Measurements from ENCODE around the gene PLXNB3. TPM values are rescaled to one million over a fixed set of nuclear protein-coding genes. Genes with fewer than 3 reads are reported as not detected.

The PLXNB3 gene
- total RNA-seq, 1 experiment from 2014 or later, result 14.3 TPM

DNA sequence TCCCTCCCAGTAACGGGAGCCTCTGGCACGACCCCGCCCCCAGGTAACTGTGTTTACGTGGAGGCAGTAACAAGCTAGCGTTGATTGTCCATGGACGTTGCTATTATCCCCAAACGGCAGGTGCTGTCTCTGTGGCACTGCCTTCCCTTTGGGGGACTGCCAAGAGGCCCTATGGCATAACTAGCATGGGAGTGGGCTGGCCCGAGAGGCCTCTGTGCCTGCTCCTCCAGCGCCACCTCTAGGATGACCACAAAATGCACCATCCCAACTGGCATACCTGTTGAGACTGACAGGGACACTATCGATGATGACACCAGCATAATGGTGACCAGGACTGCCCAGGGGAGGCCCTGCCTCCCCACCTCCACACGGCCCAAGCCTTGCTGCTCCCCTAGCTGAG is 18.3 kb downstream of the PLXNB3 start:
- Histone ChIP-seq H3K4me1 (ENCODE audit: control insufficient read depth, insufficient read depth, low read length) (peaks cover 16% of the 10 kb centered on the region), H3K27ac (ENCODE audit: low read length) (no peak overlapping the region), H3K27me3 (ENCODE audit: control insufficient read depth, insufficient read depth, low read length) (no peaks in the 10 kb centered on the region), H3K9me3 (ENCODE audit: control insufficient read depth, insufficient read depth, low read depth, low read length) (no peaks in the 10 kb centered on the region), H3K4me3 (ENCODE audit: low read depth in 2 of 2, low read length in 2 of 2) (no peak overlapping the region), H3K36me3 (ENCODE audit: control insufficient read depth, insufficient read depth, low read length) (no peaks in the 10 kb centered on the region)
- intact Hi-C loops (cut with micrococcal nuclease; ENCODE audit: unreplicated experiment), result no loop called here
- no TSS peak for BruUV-seq (replicated peaks)
- in situ Hi-C loops (cut with HindIII; ENCODE audit: low pct_unique_long_range_greater_than_20kb, low sequenced_read_pairs), result no loop called here
- TF ChIP-seq TCF7L2 (IDR thresholded peaks at IDR 0.05; ENCODE audit: low read depth, low read length) (no peak), SIN3A (IDR thresholded peaks at IDR 0.05; ENCODE audit: borderline replicate concordance, insufficient read depth, low read depth, low read length) (no peak), POLR2AphosphoS5 (IDR thresholded peaks at IDR 0.05; ENCODE audit: low read depth, low read length) (no peak; the same call in 1 of the 2 replicates)
- TF ChIP-seq, protein P1, sequence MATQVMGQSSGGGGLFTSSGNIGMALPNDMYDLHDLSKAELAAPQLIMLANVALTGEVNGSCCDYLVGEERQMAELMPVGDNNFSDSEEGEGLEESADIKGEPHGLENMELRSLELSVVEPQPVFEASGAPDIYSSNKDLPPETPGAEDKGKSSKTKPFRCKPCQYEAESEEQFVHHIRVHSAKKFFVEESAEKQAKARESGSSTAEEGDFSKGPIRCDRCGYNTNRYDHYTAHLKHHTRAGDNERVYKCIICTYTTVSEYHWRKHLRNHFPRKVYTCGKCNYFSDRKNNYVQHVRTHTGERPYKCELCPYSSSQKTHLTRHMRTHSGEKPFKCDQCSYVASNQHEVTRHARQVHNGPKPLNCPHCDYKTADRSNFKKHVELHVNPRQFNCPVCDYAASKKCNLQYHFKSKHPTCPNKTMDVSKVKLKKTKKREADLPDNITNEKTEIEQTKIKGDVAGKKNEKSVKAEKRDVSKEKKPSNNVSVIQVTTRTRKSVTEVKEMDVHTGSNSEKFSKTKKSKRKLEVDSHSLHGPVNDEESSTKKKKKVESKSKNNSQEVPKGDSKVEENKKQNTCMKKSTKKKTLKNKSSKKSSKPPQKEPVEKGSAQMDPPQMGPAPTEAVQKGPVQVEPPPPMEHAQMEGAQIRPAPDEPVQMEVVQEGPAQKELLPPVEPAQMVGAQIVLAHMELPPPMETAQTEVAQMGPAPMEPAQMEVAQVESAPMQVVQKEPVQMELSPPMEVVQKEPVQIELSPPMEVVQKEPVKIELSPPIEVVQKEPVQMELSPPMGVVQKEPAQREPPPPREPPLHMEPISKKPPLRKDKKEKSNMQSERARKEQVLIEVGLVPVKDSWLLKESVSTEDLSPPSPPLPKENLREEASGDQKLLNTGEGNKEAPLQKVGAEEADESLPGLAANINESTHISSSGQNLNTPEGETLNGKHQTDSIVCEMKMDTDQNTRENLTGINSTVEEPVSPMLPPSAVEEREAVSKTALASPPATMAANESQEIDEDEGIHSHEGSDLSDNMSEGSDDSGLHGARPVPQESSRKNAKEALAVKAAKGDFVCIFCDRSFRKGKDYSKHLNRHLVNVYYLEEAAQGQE (IDR thresholded peaks at IDR 0.05; ENCODE audit: insufficient read depth in 1 of 2, low read depth in 2 of 2, low read length in 1 of 2), result no peak
- TF ChIP-seq, protein P2, sequence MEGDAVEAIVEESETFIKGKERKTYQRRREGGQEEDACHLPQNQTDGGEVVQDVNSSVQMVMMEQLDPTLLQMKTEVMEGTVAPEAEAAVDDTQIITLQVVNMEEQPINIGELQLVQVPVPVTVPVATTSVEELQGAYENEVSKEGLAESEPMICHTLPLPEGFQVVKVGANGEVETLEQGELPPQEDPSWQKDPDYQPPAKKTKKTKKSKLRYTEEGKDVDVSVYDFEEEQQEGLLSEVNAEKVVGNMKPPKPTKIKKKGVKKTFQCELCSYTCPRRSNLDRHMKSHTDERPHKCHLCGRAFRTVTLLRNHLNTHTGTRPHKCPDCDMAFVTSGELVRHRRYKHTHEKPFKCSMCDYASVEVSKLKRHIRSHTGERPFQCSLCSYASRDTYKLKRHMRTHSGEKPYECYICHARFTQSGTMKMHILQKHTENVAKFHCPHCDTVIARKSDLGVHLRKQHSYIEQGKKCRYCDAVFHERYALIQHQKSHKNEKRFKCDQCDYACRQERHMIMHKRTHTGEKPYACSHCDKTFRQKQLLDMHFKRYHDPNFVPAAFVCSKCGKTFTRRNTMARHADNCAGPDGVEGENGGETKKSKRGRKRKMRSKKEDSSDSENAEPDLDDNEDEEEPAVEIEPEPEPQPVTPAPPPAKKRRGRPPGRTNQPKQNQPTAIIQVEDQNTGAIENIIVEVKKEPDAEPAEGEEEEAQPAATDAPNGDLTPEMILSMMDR (IDR thresholded peaks at IDR 0.05), result no peak
- DNase-seq (ENCODE audit: low read depth, low spot score), result no peak
- ATAC-seq, result no peak
- POLR2A ChIA-PET, result no interaction called here
- CTCF ChIA-PET, result interaction anchor here (0.6 kb wide), 1 partner anchor 130 kb away, joined by 4 read pairs; no protein-coding TSS in a partner anchor

DNA sequence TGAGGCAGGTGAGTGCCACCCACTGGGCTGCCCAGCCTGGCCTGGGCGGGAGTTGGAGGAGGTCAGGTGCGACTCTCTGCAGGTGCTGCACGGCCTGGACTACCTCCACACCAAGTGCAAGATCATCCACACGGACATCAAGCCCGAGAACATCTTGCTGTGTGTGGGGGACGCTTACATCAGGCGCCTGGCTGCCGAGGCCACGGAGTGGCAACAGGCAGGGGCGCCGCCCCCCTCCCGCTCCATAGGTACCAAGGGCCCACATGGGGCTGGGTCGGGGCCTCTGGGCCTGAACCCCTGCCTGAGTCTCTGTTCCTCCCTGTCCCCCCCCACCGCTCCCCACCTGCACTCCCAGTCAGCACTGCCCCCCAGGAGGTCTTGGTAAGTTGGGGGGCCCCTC is 18.8 kb downstream of the PLXNB3 start:
- DNase-seq (ENCODE audit: low read depth, low spot score), result no peak
- peaks cover 16% of the 10 kb centered on the region for H3K4me1 ChIP-seq (ENCODE audit: control insufficient read depth, insufficient read depth, low read length)
- no peaks in the 10 kb centered on the region for H3K36me3 ChIP-seq (ENCODE audit: control insufficient read depth, insufficient read depth, low read length)
- ATAC-seq, result no peak
- no peaks in the 10 kb centered on the region for H3K27me3 ChIP-seq (ENCODE audit: control insufficient read depth, insufficient read depth, low read length)
- in situ Hi-C loops (cut with HindIII; ENCODE audit: low pct_unique_long_range_greater_than_20kb, low sequenced_read_pairs) (no loop called here), intact Hi-C loops (cut with micrococcal nuclease; ENCODE audit: unreplicated experiment) (no loop called here)
- H3K4me3 ChIP-seq (ENCODE audit: low read depth in 2 of 2, low read length in 2 of 2), result no peak overlapping the region
- H3K27ac ChIP-seq (ENCODE audit: low read length), result no peak overlapping the region
- ChIA-PET CTCF (interaction anchor here (0.6 kb wide), 1 partner anchor 129 kb away, joined by 4 read pairs; no protein-coding TSS in a partner anchor), POLR2A (no interaction called here)
- no peaks in the 10 kb centered on the region for H3K9me3 ChIP-seq (ENCODE audit: control insufficient read depth, insufficient read depth, low read depth, low read length)
- TF ChIP-seq SIN3A (IDR thresholded peaks at IDR 0.05; ENCODE audit: borderline replicate concordance, insufficient read depth, low read depth, low read length), result no peak
- TF ChIP-seq, protein P1 (IDR thresholded peaks at IDR 0.05; ENCODE audit: insufficient read depth in 1 of 2, low read depth in 2 of 2, low read length in 1 of 2), result no peak
- TF ChIP-seq, protein P2 (IDR thresholded peaks at IDR 0.05), result no peak
- TF ChIP-seq POLR2AphosphoS5 (IDR thresholded peaks at IDR 0.05; ENCODE audit: low read depth, low read length), result no peak
- no TSS peak for BruUV-seq (replicated peaks)
